Prostate gland (tissue), 2 donors: ENCODE measurements around the gene GPR171.

ENCODE experiments used
- CTCF ChIP-seq, 4 experiments: fragments of 200-600 bp in 2 of 4; fragments of 450-650 bp in 2 of 4; sonication (generic) in 2 of 4; IDR thresholded peaks; 1 replicate in 3 of 4; 2 replicates in 1 of 4; pipeline ENCODE4 v1.5.1; 2016 to 2019; ENCODE audit warnings: antibody characterized with exemption in 4 of 4, mild to moderate bottlenecking in 2 of 4, moderate library complexity in 2 of 4
- POLR2A ChIP-seq: fragments of 450-650 bp; IDR thresholded peaks from one replicate; pipeline ENCODE4 v1.6.1; 2016; ENCODE audit warnings: antibody characterized with exemption, mild to moderate bottlenecking
- POLR2AphosphoS5 ChIP-seq: sonication (generic); formaldehyde crosslinking; IDR thresholded peaks from one replicate; pipeline ENCODE4 v1.6.1; 2017; ENCODE audit warnings: antibody characterized with exemption

GRCh38 chr3:151154566-151154965 is 48.5 kb downstream of the GPR171 start:
- no peak for TF ChIP-seq CTCF (IDR thresholded peaks at IDR 0.05)
- no peak for TF ChIP-seq POLR2A
- peak; percentile 74 for TF ChIP-seq POLR2AphosphoS5
